ENCODE data around the gene TMEM163.

DNA sequence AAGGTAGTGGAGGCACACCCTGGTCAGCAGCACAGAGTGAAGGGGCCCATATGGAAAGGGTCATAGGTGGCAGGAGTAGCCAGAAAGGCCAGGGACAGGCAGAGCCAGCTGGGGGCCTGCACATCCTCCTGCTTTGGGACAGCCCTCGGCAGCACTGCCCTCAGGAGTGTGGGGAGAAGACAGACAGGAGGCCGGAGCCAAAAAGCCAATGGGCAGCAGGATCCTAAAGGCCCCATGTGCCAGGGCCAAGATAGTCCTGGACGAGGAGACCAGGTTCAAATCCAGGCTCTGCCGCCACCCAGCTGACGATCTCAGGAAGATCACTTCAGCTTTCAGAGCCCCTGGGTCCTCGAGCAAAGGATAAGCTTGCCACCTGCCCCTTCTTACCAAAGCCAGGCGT is 220.1 kb downstream of the TMEM163 start:
- TF ChIP-seq CTCF (IDR thresholded peaks at IDR 0.05; ENCODE audit: low read length) (no peak), EZH2 (IDR thresholded peaks at IDR 0.05; ENCODE audit: borderline replicate concordance, low read length) (no peak)

All from OCI-LY1 (cell line).